ELF-1 (cell line): ENCODE results near the gene GDPD1.
A peak's percentile ranks its signal among the peaks of the same experiment; 100 is the strongest.
"Not testable (repeated sequence)": the region's sequence is repeated elsewhere in the genome, so short reads cannot be mapped to it uniquely, and the experiment has no call there.

ENCODE experiments used
- DNase-seq: peaks from one replicate; pipeline ENCODE4 v3.0.0-alpha.2; 2016; ENCODE audit warnings: low read depth, low spot score

GDPD1 gene

DNA sequence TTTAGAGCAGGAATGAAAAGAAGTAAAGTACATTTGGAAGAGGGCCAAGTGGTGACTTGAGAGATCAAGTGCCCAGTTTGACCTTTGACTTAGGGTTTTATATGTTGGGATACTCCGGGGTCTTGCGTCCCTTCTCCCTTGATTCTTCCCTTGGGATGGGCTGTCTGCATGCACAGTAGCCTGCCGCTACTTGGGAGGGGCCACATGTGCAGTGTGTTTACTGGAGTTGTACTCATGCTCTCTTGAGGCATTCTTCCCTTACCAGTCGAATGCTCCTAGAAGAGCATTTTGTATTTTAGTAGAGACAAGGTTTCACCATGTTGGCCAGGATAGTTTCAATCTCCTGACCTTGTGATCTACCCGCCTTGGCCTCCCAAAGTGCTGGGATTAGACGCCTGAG lies 23.8 kb downstream of the GDPD1 start:
- no peak for DNase-seq

DNA sequence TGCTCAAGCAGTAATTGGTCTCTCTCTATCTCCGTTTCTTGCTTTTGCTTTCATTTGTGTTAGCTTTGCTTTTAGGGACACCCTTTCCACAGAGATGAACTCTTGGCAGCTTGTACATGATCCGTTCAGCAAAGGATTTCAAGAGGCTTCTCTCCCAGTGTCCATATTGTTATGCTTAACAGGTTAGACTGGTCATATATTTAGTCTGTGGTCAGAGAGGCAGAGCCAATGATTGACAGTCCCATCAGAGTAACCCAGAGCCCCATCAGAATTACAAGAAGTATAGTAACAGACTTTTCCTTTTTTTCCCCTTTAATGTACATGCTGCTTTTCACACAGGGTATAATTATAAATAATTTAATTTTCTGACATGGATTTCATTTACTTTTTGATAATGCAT lies 34.4 kb downstream of the GDPD1 start:
- DNase-seq: no peak

DNA sequence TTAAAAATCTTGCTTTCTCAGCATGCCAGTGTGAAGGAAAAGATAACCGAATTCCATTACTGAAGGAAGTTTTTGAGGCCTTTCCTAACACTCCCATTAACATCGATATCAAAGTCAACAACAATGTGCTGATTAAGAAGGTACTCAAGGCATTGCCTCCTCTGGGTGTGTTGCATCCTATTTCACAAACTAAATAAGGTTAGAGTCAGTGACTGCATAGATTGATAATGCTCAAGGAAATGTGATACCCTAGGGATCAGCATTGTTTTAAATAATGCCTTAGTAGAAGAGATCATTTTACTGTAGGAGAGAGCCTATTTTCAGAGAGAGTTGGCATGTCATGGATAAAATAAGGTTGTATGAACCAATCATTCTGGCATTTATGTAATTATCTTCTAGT lies 36.8 kb downstream of the GDPD1 start:
- no peak for DNase-seq

DNA sequence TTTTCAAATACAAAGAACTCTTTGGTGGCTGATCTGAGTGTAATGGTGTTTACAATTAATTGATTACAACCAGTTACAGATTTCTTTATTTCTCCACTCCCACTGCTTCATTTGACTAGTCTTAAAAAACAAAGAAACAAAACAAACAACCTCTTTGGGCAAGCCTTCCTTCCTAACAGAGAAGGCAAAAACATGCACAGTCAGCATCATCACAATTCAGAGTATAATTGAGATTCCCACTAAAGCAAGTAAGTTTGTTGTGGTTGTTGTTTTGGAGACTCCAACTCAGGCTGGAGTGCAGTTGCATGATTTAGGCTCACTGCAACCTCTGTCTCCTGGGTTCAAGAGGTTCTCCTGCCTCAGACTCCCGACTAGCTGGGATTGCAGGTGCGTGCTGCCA lies 40.4 kb downstream of the GDPD1 start:
- no peak for DNase-seq

DNA sequence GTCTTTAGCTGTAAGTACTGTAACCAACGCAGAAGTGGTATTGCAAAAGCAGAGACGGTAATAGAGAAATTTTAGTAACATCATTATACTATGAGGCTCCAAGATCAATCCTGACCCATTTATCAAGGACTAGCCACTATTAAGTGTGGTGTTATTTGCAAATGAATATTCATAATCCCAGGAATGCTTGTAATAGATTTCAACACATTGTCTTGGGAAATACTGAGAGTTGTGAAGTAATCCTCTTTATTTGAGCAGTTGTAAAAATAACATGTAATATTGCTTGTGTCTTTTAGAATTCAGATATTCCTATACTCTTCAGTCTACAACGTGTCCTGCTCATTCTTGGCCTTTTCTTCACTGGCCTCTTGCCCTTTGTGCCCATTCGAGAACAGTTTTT lies 46.4 kb downstream of the GDPD1 start:
- no peak for DNase-seq

DNA sequence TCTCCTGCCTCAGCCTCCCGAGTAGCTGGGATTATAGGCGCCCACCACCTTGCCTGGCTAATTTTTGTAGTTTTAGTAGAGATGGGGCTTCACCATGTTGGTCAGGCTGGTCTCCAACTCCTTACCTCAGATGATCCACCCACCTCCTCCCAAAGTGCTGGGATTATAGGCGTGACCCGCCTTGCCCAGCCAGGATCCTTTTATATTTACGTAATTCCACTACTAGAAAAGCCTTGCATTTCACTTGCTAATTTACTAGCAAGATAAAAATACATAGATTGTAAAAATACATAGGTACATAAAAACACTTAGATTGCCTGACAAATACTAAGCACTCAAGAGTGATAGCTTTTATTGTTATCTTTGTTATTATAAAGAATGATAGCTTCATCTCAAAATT lies 47.5 kb downstream of the GDPD1 start:
- no peak for DNase-seq

DNA sequence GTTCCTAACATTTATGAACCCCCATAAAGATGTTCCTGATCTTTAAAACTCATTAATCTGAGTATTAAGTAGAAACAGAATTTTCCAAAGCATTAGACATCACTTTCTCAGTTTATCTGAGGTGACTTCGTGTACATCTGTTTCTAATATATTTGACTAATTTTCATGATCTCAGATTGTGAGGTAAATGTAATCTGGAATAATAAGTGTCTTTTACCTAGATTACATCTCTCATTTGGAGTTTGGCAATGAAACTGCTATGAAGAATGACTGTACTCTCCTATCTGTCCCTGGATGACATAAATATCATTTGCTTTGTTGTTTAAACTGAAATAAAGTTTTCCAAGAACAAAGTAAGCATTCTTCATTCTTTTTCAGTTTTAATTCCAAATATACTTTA lies 55.3 kb downstream of the GDPD1 start:
- DNase-seq: no peak

DNA sequence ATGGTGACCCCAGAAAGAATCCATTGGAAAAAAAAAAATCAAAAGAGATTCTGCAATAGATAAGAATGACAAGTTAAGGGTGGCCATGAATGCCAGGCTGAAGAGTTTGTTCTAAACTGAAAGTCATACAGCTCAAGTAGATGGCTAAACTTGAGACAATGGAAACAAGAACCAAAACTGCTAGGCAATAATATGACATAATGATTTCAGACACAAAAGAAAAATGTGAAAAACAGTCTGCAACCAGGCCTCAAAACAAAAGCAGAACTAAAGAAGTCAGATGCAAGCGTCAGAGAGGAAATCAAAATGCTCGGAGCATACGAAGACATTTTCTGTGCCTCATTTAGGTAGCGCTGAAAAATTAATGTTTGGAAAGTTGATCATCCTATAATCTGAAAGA lies 56.7 kb downstream of the GDPD1 start:
- DNase-seq: no peak

DNA sequence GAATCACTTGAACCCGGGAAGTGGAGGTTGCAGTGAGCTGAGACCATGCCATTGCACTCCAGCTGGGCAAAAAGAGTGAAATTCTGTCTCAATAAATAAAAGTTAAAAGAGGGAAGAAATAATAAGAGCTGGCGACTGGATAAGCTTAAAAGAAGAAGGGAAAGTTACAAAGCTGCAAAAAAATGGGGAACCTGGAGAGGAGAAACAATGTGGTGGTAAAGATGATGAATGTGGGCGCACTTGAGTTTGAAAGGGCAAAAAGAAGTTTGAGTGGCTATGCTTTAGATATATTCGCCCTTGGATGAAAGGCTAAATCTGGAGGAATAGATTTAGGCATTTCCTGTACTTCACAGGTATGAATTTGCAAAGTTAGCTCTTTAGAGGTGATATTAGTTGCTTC lies 58.1 kb downstream of the GDPD1 start:
- no peak for DNase-seq

DNA sequence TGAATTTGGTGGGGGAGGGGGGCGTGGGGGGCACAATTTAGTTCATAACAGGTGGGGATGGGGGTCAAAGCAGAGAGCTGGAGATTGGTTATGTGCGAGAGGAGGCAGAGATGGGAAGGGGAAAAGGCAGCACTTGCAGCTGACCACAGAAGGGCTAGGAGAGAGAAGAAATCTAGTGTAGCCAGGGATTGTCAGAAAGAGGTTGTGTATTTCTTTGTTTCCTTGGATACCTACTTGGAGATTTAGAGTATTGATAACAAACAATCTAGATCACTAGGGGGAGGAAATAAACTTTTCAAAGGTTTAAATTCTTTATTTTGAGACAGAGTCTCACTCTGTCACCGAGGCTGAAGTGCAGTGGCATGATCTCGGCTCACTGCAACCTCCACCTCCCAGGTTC lies 64.0 kb downstream of the GDPD1 start:
- DNase-seq: no peak

DNA sequence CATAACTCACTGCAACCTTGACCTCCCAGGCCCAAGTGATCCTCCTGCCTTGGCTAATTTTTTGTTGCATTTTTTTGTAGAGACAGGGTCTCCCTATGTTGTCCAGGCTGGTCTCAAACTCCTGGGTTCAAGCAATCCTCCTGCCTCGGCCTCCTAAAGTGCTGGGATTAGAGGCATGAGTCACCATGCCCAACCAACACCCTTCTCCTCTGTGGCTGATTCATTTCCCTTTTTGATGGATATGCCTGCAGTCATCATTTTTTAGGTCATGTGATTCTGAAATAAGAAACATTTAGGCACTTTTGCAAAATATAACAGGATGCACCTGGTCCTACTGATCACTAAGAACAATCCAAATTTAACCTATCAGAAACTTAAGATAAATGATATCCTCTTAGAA lies 67.1 kb downstream of the GDPD1 start:
- no peak for DNase-seq

DNA sequence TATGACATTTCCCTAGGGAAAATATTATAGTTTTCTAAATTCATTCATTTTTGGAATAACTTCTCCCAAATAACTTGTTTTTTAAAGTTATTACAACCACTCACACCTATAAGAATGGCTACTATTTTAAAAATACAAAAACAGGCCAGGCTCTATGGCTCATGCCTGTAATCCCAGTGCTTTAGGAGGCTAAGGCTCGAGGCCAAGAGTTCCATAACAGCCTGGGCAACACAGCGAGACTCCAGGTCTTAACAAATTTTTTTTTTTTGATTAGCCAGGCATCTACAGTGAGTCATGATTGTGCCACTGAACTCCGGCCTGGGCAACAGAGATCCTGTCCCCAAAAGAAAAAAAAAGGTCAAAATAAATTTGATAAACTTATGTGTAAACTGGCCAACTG lies 67.6 kb downstream of the GDPD1 start:
- DNase-seq: no peak

DNA sequence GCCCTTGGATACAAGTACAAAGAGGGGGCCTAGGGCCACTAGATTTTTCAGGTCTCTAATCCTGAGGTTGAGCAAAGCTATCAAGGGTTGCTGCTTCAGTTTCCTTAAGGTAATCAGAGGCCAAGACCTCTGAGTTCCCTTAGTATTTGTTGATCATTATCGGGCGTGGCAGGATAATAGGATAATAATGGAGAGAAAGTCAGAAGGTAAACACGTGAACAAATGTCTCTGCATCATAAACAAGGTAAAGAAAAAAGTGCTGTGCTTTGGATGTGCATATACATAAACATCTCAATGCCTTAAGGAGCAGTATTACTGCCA lies 69.6 kb downstream of the GDPD1 start:
- no peak for DNase-seq

DNA sequence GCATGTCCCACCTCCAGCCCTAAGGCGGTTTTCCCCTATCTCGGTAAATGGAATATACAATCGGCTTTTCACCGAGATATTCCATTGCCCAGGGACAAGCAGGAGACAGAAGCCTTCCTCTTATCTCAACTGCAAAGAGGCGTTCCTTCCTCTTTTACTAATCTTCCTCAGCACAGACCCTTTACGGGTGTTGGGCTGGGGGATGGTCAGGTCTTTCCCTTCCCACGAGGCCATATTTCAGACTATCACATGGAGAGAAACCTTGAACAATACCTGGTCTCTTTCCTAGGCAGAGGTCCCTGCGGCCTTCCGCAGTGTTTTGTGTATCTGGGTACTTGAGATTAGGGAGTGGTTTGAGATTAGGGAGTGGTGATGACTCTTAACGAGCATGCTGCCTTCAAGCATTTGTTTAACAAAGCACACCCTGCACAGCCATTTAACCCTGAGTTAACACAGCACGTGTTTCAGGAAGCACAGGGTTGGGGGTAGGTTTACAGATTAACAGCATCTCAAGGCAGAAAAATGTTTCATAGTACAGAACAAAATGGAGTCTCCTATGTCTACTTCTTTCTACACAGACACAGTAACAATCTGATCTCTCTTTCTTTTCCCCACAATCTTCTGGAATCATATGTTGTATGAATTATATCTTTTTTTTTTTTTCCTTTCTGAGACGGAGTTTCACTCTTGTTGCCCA lies 70.1 kb downstream of the GDPD1 start:
- DNase-seq: peak; percentile 92

DNA sequence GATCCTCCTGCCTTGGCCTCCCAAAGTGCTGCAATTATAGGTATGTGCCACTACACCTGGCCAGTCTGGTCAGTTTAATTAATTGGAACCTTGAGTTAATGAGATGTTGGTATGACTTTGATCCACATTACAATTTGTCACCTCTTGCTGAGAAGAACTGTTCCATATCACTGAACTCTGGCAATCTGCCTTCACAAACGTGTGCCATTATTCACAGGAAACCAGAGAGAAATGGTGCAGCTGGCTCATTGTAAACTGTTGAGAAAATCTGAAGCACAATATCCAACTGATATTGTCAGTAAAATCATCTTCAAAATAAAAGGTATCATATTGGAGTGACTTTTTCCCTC lies 71.8 kb downstream of the GDPD1 start:
- no peak for DNase-seq

DNA sequence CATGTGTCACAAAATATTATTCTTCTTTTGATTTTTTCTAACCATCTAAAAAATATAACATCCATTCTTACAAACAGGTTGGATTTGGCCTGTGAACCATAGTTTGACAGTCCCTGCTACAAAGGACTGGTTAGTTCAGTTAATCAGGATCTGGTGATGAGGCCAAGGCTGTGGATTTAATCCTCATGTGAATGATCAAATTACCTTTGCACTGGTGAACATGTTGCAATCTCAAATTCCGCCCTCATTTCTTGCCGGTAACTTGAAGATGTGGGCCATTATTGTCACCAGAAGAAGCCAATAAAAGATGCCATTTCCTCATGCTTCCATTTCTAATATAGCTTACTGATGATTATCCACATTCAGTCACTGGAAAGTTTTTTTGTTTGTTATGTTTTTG lies 75.9 kb downstream of the GDPD1 start:
- no peak for DNase-seq

DNA sequence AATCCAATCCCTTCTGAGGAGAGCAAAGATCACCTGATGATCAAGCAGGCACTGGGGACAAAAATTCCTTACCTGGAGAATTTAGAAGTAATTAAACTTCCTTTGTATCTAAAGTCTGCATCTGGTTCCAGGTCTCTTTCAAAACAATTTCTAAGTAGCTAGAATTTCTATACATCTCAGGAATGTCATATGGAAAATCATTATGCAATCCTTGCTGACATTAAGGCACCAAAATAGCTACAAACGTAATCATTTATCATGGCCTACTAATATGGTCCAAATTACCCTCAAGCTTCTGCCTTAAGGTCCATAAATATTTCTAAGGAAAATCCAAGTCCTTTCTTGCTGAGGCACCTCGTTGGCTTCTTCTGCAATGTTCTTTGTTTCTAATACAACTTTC lies 78.2 kb downstream of the GDPD1 start:
- no peak for DNase-seq

DNA sequence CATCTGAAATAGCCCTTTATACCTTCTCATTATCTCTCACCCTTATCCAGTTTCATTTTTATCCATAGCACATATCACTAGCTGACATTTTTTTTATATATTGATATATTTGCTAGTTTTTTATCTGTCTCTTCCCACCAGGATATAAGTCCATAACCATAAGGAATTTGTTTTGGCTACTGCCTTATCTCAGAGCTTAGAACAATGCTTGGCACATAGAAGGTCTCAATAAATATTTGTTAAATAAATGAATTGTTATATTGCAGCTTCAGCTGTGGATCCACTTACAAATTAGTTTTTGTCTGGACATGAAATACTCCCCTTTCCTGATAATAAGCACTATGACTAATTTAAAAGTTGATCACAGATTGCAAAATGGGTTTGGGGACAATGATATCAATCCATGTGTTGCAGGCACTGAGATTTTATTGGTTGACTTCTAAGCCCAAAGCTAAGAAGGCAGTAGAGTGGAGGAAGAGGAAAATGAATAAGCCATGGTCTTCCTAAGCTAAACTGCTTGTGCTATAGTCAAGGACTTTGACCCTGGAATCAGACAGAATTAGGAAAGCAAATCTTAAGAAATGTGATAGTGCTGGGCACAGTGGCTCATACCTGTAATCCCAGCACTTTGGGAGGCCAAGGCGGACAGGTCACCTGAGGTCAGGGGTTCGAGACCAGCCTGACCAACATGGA lies 79.2 kb downstream of the GDPD1 start:
- no peak for DNase-seq

DNA sequence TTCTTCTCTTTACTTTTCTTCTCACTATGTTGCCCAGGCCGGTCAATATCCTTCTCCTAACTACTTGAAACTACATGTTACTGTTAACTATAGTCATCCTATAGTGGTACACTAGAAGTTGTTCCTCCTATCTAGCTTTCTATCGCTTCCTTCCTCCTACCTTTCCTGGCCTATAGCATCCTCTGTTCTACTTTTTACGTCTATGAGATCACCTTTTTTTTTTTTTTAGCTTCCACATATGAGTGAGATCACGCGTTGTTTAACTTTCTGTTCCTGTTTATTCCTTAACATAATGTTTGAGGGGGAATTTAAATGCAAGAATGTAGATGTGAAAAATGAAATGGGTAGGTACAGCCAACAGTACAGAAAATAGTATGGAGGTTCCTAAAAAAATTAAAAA lies 80.6 kb downstream of the GDPD1 start:
- no peak for DNase-seq

DNA sequence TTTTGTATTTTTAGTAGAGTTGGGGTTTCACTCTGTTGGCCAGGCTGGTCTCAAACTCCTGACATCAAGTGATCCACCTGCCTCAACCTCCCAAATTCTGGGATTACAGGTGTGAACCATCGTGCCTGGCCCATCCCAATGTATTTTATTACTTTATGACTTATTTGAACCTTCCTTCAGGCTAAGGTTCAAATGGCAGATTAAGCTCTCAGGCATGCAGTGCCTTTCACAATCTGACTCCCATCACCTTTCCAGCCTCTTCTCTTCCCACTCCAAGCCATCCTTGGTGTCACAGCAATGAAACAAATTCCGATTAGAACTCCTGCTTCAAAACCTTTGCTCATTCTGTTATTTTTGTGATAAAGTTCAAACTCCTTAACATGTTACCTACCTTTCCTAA lies 84.5 kb downstream of the GDPD1 start:
- DNase-seq: no peak

DNA sequence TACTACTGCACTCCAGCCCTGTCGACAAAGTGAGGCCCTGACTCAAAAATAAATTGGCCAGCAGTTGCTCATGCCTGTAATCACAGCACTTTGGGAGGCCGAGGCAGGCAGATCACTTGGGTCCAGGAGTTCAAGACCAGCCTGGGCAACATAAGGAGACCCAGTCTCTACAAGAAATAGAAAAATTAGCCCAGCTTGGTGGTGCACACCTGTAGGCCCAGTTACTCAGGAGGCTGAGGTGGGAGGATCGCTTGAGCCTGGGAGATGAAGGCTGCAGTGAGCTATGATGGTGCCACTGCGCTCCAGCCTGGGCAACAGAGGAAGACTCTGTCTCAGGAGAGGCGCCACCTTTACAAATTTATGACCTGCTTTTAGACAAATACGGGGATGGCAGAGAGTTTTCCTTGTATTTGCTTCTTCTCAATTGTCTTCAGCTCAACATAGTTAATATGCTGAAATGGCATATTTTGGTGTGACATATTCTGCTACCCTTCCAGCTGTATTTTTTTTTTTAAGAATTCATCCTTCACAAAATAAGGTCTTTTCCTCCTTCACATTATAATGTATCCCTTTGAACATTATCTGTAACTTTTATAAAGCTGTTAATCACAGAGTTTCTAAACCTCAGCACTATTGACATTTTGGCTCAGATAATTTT lies 90.1 kb downstream of the GDPD1 start:
- no peak for DNase-seq

DNA sequence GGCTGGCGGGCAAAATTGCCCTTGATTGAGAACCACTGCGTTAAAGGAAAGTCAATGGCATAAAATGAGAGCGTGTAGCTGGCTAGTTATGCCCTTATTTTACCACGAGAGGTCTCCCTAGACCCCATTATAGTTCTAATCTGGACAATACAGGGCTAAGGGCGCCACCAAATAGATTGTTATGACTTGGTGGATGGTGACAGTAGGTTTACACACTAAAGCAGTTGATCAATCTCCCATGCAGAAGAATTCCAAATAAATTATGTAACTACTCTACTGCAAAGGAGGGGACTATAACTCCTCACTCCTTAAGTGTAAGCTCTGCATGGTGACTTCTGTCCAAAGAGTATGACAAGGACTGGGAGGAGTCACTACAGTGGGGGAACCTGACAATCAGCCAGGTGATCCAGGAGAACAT lies 90.7 kb downstream of the GDPD1 start:
- DNase-seq: peak; percentile 54

DNA sequence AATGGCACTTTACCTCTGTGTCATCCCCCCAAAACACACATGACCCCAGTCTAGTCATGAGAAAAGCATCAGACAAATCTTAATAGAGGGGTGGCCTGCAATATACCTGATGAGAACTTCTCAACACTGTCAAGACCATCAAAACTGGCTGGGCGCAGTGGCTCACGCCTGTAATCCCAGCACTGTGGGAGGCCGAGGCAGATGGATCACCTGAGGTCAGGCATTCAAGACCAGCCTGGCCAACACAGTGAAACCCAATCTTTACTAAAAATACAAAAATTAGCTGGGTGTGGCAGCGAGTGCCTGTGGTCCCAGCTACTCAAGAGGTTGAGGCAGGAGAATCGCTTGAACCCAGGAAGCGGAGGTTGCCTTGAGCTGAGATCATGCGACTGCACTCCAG lies 91.2 kb downstream of the GDPD1 start:
- DNase-seq: not testable (repeated sequence)
